T-helper 22 cell (primary cell): ENCODE measurements around the gene CDC26.
"Not testable (repeated sequence)": the region's sequence is repeated elsewhere in the genome, so short reads cannot be mapped to it uniquely, and the experiment has no call there.

ENCODE experiments used
- DNase-seq: peaks from one replicate; pipeline ENCODE4 v3.0.0-alpha.2; 2020; ENCODE audit warnings: low read depth

The CDC26 gene

DNA sequence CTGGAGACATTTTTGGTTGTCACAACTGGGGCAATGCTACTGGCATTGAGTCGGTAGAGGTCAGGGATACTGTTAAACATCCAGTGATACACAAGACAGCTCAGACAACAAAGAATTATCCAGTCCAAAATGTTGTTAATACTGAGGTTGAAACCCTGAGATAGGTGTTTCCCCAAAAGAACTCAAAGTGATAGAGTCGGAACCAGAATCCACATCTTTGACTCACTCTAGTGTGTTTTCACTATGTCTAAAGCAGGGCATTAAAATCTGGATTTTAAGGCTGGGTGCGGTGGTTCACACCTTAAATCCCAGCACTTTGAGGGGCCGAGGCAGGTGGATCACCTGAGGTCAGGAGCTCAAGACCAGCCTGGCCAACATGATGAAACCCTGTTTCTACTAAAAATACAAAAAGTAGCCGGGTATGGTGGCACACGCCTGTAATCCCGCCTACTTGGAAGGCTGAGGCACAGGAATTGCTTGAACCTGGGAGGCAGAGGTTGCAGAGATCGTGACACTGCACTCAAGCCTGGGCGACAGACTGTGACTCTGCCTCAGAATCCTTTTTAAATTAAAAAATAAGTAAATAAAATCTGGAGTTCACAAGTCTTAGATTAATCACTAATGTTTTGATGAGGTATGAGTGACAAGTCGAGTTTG is 37.0 kb downstream of the CDC26 start:
- no peak for DNase-seq

- DNase-seq, result no peak
These were observed 38.3 kb downstream of the CDC26 start for GRCh38 chr9:113237026-113237425.

DNA sequence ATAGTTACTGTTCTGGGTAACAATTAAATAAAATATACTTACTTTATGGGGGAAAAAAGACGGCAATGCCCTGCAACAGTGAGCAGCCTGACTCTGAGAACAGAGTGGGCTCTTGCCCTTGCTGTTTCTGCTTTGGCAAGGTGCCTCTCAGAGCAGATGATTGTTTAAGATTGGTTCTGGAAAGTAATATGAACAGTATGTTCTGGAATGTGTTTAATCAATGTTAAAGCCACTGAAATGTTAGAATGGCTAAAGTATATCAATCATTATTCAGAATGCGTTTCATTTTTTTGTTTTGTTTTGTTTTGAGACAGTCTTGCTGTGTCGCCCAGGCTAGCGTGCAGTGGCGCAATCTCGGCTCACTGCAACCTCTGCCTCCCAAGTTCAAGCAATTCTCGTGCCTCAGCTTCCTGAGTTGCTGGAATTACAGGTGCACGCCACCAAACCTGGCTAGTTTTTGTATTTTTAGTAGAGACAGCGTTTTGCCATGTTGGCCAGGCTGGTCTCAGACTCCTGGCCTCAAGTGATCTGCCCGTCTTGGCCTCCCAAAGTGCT is 39.6 kb downstream of the CDC26 start:
- not testable (repeated sequence) for DNase-seq

DNA sequence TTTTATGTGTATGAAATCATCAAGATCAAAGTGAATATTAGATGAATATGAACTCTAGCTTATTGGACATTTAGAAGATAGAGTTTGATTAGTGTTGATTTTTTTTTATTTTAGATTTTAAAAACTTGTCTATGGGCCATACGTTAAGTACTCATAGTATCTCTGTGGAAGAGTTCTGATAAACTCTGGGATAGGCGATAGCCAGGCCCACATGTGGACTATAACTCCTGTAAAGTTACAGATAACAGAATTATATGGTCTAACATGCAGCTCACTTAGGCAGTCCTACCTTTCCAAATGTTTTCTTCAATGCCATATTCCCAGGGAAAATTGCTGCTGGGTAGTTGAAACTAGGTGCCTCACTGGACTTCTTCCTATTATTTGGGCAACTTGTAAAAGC is 43.7 kb downstream of the CDC26 start:
- no peak for DNase-seq

- DNase-seq, result no peak
These were observed 47.2 kb downstream of the CDC26 start for GRCh38 chr9:113228130-113228665.

DNA sequence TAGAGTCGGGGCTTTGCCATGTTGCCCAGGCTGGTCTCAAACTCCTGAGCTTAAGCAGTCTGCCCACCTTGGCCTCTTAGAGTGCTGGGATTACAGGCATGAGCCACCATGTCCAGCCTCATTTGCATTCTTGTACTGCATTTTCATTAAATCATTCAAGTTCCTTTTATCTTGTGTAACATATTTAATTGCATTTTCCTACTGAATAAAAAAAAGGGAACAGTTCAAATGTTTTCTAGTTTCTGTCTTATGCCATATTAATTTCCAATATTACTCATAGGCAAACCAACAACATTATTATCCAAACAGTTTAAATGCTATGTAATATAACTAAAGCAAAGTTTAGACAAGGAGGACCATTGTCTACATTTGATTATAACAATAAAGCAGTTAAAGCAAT is 47.9 kb downstream of the CDC26 start:
- DNase-seq, result no peak

- DNase-seq, result no peak
These were observed 51.4 kb downstream of the CDC26 start for GRCh38 chr9:113223963-113224362.

DNA sequence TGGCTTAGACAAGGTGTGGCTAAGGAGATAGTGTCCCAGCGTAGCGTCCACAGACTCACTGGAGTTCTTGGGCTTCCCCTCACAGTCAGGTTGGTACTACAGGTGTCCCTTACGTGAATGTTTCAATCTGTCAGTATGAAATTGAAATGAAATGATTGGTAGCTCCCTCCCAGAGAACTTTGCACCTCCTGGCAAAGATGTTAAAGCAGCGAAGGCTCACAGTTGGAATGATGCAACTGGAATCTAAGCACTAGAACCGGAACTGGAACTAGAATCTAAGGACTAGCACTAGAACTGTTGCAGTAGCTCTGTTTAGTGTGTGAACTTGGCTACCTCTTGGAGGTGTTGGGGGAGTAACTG is 52.9 kb downstream of the CDC26 start:
- no peak for DNase-seq

DNA sequence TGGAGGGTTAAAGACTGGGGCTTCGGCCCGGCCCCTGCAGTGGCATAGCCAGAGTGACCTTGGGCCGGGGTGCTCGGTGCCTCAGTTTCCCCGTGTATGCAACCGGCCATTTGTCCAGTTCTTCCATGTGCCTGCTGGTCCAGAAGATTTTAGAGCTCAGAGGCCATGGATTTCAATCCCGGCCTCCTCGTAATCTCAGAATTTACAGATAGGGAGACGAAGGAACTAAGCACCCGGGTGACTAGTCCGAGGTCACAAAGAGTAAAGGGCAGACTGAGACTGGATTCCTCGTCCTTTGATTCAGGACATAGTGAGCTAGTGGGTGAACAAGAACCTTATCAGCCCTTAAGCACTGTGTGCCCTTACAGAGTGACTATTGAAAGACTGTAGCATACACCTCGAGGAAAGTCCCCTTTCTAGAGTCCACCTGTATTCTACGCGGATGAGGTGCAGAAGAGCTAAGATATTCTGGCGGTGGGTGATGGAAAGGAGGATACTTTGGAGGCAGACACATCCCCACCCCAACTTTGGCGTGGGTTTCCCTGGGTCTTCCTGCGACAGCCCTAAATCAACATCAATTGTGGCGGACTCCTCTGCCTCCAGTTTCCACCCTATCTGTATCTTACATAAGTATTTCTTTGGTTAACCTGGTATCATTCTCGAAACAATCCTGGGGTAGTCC is 53.4 kb downstream of the CDC26 start:
- no peak for DNase-seq

DNA sequence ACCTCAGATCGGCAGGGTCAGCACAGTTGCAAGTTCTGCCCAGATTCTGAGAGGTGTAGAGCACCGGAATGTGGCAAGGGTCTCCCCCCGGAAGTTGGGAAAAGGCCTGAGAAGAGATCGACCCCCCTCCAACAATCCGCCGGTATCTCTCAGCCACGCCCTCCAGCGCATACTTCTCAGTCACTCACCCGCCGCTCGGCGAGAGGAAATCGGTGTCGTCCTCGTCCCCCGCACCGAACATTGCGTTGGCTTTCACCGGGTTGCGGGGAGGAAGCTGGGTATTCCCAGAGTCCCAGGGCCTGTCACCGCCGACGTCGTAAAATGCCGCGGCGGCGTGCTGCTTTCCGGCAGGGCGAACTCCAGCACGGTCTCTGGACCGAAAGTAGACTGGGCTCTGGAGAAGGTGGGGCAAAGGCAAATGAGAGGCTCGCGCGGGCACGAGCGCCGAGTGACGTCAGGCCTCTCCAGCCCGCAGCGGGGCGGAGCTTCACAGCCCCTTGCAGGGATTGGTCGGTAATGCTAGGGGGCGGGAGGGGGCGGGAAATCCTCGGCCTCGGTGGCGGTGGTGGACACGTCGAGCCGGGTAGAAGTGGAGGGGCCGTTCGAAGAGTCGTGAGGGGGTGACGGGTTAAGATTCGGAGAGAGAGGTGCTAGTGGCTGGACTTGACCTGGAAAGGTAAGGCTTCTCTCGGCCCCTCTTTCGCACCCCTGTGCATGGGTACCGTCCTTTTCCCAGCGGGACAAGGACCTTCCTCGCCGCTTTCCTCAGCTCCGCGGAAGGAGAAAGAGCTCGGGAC is 54.2 kb downstream of the CDC26 start, which contains the start of the genes FKBP15 and SLC31A1:
Gene FKBP15 (minus strand): TSS at position 275 of the 797 bp plus-strand sequence. CDS start 34 bp downstream, at position 241.
Gene SLC31A1 (plus strand): TSS at position 542 of the 797 bp plus-strand sequence. CDS start 34,605 bp downstream, outside the sequence.
- peak; percentile 95 for DNase-seq

GRCh38 chr9:113220467-113221002 is 54.8 kb downstream of the CDC26 start:
- DNase-seq, result no peak

DNA sequence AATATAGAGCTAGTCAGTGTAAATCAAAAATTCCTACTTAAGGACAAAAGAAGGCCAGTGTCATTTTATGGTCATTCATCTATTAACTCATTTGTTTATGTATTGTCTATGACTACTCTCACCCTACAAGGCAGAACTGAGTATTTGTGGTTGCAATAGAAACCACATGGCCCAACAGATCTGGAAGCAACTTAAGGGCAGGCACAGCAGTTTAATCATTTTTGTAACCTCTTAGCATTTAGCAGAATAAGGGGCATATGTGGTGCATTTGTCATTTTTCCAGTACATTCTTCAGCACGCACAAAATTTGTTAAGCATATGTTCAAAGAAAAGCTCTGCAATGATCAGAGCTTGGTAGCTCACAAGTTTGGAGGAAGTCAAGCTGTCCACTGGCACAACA is 55.4 kb downstream of the CDC26 start:
- DNase-seq, result no peak

- DNase-seq, result no peak
These were observed 56.0 kb downstream of the CDC26 start for GRCh38 chr9:113219186-113219936.
